GM12801 (cell line): ENCODE data around the gene USP27X.

Experiments
- CTCF ChIP-seq: IDR thresholded peaks from one replicate; pipeline ENCODE4 v1.5.1; 2011; ENCODE audit warnings: control low read depth; ENCODE audit not compliant: insufficient read length; ENCODE audit errors: extremely low read depth

USP27X gene

GRCh38 chrX:49878834-49879655, at the start of gene USP27X:
Gene USP27X, plus strand, starts transcription at chrX:49879484. Its CDS starts 824 bp downstream, at chrX:49880308.
- TF ChIP-seq CTCF: no peak

GRCh38 chrX:49838374-49838773, 40.9 kb upstream of the USP27X start:
- no peak for TF ChIP-seq CTCF

DNA sequence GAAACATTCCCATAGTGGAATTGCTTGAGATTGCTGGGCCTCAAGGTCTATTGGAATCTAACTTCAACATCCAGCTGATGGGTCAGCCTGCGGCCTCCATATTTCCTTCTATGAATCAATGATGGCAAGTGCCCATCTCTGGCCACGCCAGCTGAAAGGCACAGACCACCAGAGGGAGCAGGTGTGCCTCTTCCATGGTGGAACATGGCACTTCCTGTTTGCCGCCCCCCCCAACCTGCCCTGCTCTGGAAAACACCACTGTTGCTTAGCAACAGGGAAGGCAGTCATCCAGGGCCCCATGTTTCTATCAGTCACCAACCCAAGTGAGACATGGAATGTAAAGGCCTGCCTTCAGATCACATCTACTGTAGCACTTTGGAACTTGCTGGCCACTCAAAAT, 38.6 kb upstream of the USP27X start:
- TF ChIP-seq CTCF: no peak

GRCh38 chrX:49842621-49843020, 36.7 kb upstream of the USP27X start:
- TF ChIP-seq CTCF: no peak

GRCh38 chrX:49844611-49845010, 34.7 kb upstream of the USP27X start:
- TF ChIP-seq CTCF: no peak

- TF ChIP-seq CTCF: no peak
Measured at GRCh38 chrX:49845701-49846403, 33.4 kb upstream of the USP27X start.

GRCh38 chrX:49846522-49846921, 32.8 kb upstream of the USP27X start:
- no peak for TF ChIP-seq CTCF
